ENCODE measurements around the gene LIMS2.

The LIMS2 gene

GRCh38 chr2:127646487-127647241, 28.7 kb downstream of the LIMS2 start:
- H3K4me3 ChIP-seq (ENCODE audit: low read depth in 1 of 2, low read length in 2 of 2): no peak overlapping the region
- H3K9ac ChIP-seq (ENCODE audit: low read length): peak overlapping the region; percentile 45

GRCh38 chr2:127645395-127646291, 29.7 kb downstream of the LIMS2 start, which contains the start of gene GPR17:
Gene GPR17, plus strand, starts transcription at chr2:127646153. Its CDS starts 4,583 bp downstream, at chr2:127650736.
- no peaks in the 10 kb centered on the region for H3K9me3 ChIP-seq (ENCODE audit: low read length)
- H3K9ac ChIP-seq (ENCODE audit: low read length): peak within 1 kb of the TSS; percentile 45
- H3K36me3 ChIP-seq (ENCODE audit: insufficient read depth, low read length): peaks cover 30% of the 10 kb centered on the region
- H3K27me3 ChIP-seq (ENCODE audit: control insufficient read depth in 1 of 2, insufficient read depth in 2 of 2, low read length in 2 of 2): no peaks in the 10 kb centered on the region
- H3K27ac ChIP-seq (ENCODE audit: low read depth, low read length): peak within 1 kb of the TSS; percentile 89
- peaks cover 72% of the 10 kb centered on the region for H3K4me1 ChIP-seq (ENCODE audit: insufficient read depth, low read length)
- no peak within 1 kb of the TSS for H3K4me3 ChIP-seq (ENCODE audit: low read depth in 1 of 2, low read length in 2 of 2)

More at GRCh38 chr2:127646487-127647241, 28.7 kb downstream of the LIMS2 start:
- Histone ChIP-seq H3K4me1 (ENCODE audit: insufficient read depth, low read length) (peaks cover 82% of the 10 kb centered on the region), H3K9me3 (ENCODE audit: low read length) (no peaks in the 10 kb centered on the region), H3K27me3 (ENCODE audit: control insufficient read depth in 1 of 2, insufficient read depth in 2 of 2, low read length in 2 of 2) (no peaks in the 10 kb centered on the region), H3K36me3 (ENCODE audit: insufficient read depth, low read length) (peaks cover 20% of the 10 kb centered on the region), H3K27ac (ENCODE audit: low read depth, low read length) (peak overlapping the region; percentile 89)

- peaks cover 36% of the 10 kb centered on the region for H3K36me3 ChIP-seq (ENCODE audit: insufficient read depth, low read length)
- no peaks in the 10 kb centered on the region for H3K9me3 ChIP-seq (ENCODE audit: low read length)
- peaks cover 65% of the 10 kb centered on the region for H3K4me1 ChIP-seq (ENCODE audit: insufficient read depth, low read length)
- H3K27ac ChIP-seq (ENCODE audit: low read depth, low read length): peak overlapping the region; percentile 89
- no peak overlapping the region for H3K4me3 ChIP-seq (ENCODE audit: low read depth in 1 of 2, low read length in 2 of 2)
- H3K9ac ChIP-seq (ENCODE audit: low read length): no peak overlapping the region
- H3K27me3 ChIP-seq (ENCODE audit: control insufficient read depth in 1 of 2, insufficient read depth in 2 of 2, low read length in 2 of 2): no peaks in the 10 kb centered on the region
Measured at GRCh38 chr2:127645026-127645394, 30.3 kb downstream of the LIMS2 start.

DNA sequence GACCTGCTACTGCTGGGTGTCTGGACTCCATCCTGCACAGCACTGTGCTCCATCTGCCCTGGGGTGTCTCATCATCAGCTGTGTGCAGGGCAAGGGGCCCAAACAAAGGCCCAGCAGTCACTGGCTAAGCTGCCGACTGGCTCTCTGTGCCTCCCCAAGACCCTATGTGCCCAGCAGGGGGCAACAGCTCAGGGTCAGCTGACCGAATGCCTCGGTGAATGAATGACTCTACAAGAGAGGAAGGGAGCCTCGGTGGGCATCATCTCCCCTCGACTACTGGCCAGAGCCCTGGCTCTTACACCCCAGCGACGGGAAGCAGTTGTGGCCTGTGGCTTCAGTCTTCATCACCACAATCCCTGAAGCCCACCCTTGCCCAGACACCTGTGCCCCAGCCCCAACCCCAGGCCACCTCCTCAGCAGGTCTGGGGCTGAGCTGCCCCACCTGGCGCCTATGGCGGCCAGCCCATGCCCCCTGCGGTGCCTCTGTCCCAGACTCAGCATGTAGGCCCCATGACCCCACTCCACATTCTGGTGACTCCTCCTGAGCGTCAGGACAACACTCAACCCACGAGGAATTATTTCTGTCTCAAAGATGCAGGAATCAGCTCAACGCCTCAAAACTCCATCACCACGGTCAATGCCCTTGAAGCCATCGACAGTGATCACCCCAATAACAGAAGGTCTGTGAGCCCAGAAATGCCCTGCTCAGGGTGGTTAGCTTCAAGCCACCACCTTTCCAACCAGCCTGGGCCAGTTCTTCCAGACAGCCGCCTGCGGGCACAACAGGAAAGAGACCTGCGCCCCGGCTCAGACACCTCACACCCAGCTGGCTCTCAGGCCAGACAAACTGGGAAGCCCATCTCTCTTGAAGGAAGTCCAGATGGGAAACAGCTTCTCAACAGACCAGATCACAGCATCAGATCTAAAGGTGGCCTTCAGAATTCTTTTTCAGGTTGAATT, 31.0 kb downstream of the LIMS2 start:
- Histone ChIP-seq H3K9me3 (ENCODE audit: low read length) (no peaks in the 10 kb centered on the region), H3K27me3 (ENCODE audit: control insufficient read depth in 1 of 2, insufficient read depth in 2 of 2, low read length in 2 of 2) (no peaks in the 10 kb centered on the region), H3K4me1 (ENCODE audit: insufficient read depth, low read length) (peaks cover 59% of the 10 kb centered on the region), H3K9ac (ENCODE audit: low read length) (no peak overlapping the region), H3K27ac (ENCODE audit: low read depth, low read length) (peak overlapping the region; percentile 89), H3K4me3 (ENCODE audit: low read depth in 1 of 2, low read length in 2 of 2) (no peak overlapping the region), H3K36me3 (ENCODE audit: insufficient read depth, low read length) (peaks cover 41% of the 10 kb centered on the region)

- no peaks in the 10 kb centered on the region for H3K9me3 ChIP-seq (ENCODE audit: low read length)
- peak overlapping the region; percentile 68 for H3K27ac ChIP-seq (ENCODE audit: low read depth, low read length)
- no peak overlapping the region for H3K4me3 ChIP-seq (ENCODE audit: low read depth in 1 of 2, low read length in 2 of 2)
- no peaks in the 10 kb centered on the region for H3K27me3 ChIP-seq (ENCODE audit: control insufficient read depth in 1 of 2, insufficient read depth in 2 of 2, low read length in 2 of 2)
- peaks cover 54% of the 10 kb centered on the region for H3K4me1 ChIP-seq (ENCODE audit: insufficient read depth, low read length)
- H3K9ac ChIP-seq (ENCODE audit: low read length): no peak overlapping the region
- peaks cover 49% of the 10 kb centered on the region for H3K36me3 ChIP-seq (ENCODE audit: insufficient read depth, low read length)
Measured at GRCh38 chr2:127643439-127644065, 31.8 kb downstream of the LIMS2 start.

DNA sequence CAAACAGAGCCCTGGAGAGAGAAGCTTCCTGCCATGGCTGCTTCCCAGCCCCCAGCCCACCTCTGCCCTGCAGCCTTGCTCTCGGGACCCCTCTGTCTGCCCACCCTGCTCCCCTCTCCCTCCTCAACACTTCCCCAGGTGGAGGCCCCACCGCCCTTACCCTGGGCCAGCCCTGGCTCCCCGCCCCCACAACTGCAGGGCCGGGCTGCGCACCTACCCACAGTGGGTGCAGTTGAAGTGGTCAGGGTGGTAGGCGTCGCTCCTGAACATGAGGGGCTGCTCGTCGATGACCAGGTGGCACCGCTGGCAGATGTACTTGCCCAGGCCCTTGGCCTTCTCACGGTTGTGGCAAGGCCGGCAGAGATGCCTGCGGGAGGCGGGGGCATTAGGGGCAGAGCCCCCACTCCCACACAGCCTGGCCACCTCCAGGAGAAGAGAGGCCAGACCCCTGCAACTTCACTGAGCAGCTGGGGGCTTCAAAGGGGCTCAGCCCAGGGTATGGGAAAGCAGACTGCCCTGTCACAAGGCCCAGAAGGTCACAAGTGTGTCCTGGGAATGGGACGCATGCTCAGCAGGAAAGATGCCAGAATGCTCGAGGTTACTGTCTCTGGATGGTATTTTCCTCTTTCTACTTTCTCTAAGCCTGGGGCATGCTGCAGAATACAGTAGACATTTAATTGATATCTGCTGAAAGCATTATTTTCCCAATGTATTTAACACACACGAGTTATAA, 32.5 kb downstream of the LIMS2 start:
- peaks cover 49% of the 10 kb centered on the region for H3K4me1 ChIP-seq (ENCODE audit: insufficient read depth, low read length)
- no peaks in the 10 kb centered on the region for H3K9me3 ChIP-seq (ENCODE audit: low read length)
- H3K9ac ChIP-seq (ENCODE audit: low read length): no peak overlapping the region
- no peaks in the 10 kb centered on the region for H3K27me3 ChIP-seq (ENCODE audit: control insufficient read depth in 1 of 2, insufficient read depth in 2 of 2, low read length in 2 of 2)
- peaks cover 54% of the 10 kb centered on the region for H3K36me3 ChIP-seq (ENCODE audit: insufficient read depth, low read length)
- H3K27ac ChIP-seq (ENCODE audit: low read depth, low read length): peak overlapping the region; percentile 68
- H3K4me3 ChIP-seq (ENCODE audit: low read depth in 1 of 2, low read length in 2 of 2): no peak overlapping the region

- no peak overlapping the region for H3K4me3 ChIP-seq (ENCODE audit: low read depth in 1 of 2, low read length in 2 of 2)
- peak overlapping the region; percentile 5 for H3K27ac ChIP-seq (ENCODE audit: low read depth, low read length)
- H3K4me1 ChIP-seq (ENCODE audit: insufficient read depth, low read length): peaks cover 47% of the 10 kb centered on the region
- H3K9me3 ChIP-seq (ENCODE audit: low read length): no peaks in the 10 kb centered on the region
- no peak overlapping the region for H3K9ac ChIP-seq (ENCODE audit: low read length)
- H3K27me3 ChIP-seq (ENCODE audit: control insufficient read depth in 1 of 2, insufficient read depth in 2 of 2, low read length in 2 of 2): no peaks in the 10 kb centered on the region
- peaks cover 54% of the 10 kb centered on the region for H3K36me3 ChIP-seq (ENCODE audit: insufficient read depth, low read length)
Measured at GRCh38 chr2:127641846-127642507, 33.4 kb downstream of the LIMS2 start.

- H3K36me3 ChIP-seq (ENCODE audit: insufficient read depth, low read length): peaks cover 54% of the 10 kb centered on the region
- peaks cover 38% of the 10 kb centered on the region for H3K4me1 ChIP-seq (ENCODE audit: insufficient read depth, low read length)
- no peaks in the 10 kb centered on the region for H3K27me3 ChIP-seq (ENCODE audit: control insufficient read depth in 1 of 2, insufficient read depth in 2 of 2, low read length in 2 of 2)
- no peak overlapping the region for H3K4me3 ChIP-seq (ENCODE audit: low read depth in 1 of 2, low read length in 2 of 2)
- H3K27ac ChIP-seq (ENCODE audit: low read depth, low read length): peak overlapping the region; percentile 75
- H3K9ac ChIP-seq (ENCODE audit: low read length): no peak overlapping the region
- no peaks in the 10 kb centered on the region for H3K9me3 ChIP-seq (ENCODE audit: low read length)
Measured at GRCh38 chr2:127641133-127641532, 34.2 kb downstream of the LIMS2 start.

GRCh38 chr2:127640082-127641072, 35.0 kb downstream of the LIMS2 start:
- no peak overlapping the region for H3K9ac ChIP-seq (ENCODE audit: low read length)
- H3K27ac ChIP-seq (ENCODE audit: low read depth, low read length): peak overlapping the region; percentile 75
- H3K4me1 ChIP-seq (ENCODE audit: insufficient read depth, low read length): peaks cover 32% of the 10 kb centered on the region
- H3K9me3 ChIP-seq (ENCODE audit: low read length): no peaks in the 10 kb centered on the region
- H3K36me3 ChIP-seq (ENCODE audit: insufficient read depth, low read length): peaks cover 54% of the 10 kb centered on the region
- no peak overlapping the region for H3K4me3 ChIP-seq (ENCODE audit: low read depth in 1 of 2, low read length in 2 of 2)
- no peaks in the 10 kb centered on the region for H3K27me3 ChIP-seq (ENCODE audit: control insufficient read depth in 1 of 2, insufficient read depth in 2 of 2, low read length in 2 of 2)
